ENCODE results near the gene CRYGB. TPM values are rescaled to one million over a fixed set of nuclear protein-coding genes. Genes with fewer than 3 reads are reported as not detected.

Gene CRYGB
- total and polyA plus RNA-seq, 2 of the 13 experiments (the other 11 are each of a cell fraction or from before 2014, with no cell fraction given), result not detected

DNA sequence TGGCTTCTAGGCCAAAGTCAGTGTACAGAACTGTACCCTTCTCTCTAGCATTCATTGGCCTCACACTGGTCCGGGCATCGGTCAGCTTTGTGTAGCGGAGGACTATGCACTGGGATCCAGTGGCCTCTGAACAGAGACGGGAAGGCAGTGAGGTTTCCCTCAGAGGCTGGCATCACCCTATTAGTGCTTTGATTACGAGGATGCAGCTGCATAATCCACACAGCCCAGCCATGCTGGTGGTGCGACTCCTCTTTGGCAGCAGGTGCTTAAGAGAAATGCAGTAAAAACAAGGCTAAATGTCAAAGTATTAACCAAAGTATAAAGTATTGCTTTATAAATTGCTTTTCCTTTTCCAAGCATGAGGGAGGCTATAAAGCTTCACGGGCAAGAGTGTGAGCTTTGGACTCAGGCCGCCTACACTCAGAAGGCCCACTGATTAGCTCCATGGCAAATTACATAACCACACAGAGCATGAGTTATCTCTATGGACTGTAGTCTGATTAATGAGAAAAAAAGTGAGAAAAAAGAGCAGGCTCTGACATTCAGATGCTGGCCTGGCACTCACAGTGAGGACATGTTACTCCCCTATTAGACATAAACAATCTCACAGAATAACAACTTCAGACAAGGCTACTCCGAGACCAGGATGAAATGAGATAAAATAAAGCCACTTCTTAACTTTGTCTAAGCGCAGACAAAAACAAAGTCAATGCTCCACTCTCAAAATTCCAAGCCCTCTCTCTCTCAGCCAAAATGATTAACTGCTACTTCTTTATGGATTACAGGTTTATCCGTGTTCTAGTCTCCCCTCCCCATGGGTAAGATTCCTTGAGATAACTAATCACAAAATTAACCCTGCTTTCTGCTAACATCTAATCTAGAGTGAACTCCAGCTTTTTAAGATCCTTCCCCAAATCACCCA, 9.9 kb downstream of the CRYGB start (continued):
- TF ChIP-seq, protein P1, sequence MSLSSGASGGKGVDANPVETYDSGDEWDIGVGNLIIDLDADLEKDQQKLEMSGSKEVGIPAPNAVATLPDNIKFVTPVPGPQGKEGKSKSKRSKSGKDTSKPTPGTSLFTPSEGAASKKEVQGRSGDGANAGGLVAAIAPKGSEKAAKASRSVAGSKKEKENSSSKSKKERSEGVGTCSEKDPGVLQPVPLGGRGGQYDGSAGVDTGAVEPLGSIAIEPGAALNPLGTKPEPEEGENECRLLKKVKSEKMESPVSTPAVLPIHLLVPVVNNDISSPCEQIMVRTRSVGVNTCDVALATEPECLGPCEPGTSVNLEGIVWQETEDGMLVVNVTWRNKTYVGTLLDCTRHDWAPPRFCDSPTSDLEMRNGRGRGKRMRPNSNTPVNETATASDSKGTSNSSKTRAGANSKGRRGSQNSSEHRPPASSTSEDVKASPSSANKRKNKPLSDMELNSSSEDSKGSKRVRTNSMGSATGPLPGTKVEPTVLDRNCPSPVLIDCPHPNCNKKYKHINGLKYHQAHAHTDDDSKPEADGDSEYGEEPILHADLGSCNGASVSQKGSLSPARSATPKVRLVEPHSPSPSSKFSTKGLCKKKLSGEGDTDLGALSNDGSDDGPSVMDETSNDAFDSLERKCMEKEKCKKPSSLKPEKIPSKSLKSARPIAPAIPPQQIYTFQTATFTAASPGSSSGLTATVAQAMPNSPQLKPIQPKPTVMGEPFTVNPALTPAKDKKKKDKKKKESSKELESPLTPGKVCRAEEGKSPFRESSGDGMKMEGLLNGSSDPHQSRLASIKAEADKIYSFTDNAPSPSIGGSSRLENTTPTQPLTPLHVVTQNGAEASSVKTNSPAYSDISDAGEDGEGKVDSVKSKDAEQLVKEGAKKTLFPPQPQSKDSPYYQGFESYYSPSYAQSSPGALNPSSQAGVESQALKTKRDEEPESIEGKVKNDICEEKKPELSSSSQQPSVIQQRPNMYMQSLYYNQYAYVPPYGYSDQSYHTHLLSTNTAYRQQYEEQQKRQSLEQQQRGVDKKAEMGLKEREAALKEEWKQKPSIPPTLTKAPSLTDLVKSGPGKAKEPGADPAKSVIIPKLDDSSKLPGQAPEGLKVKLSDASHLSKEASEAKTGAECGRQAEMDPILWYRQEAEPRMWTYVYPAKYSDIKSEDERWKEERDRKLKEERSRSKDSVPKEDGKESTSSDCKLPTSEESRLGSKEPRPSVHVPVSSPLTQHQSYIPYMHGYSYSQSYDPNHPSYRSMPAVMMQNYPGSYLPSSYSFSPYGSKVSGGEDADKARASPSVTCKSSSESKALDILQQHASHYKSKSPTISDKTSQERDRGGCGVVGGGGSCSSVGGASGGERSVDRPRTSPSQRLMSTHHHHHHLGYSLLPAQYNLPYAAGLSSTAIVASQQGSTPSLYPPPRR (CRISPR knock-in tag; IDR thresholded peaks at IDR 0.05; ENCODE audit: borderline replicate concordance), result no peak
- TF ChIP-seq RFX1 (IDR thresholded peaks at IDR 0.05), result no peak
- TF ChIP-seq RFX5 (IDR thresholded peaks at IDR 0.05; ENCODE audit: low read depth, low read length), result no peak
- no peak for TF ChIP-seq ZNF496 (CRISPR knock-in tag; IDR thresholded peaks at IDR 0.05; ENCODE audit: insufficient replicate concordance)
- TF ChIP-seq SOX13 (IDR thresholded peaks at IDR 0.05), result no peak
- TF ChIP-seq SOX13 (CRISPR knock-in tag; conservative IDR thresholded peaks at IDR 0.05 in 1 of 2, IDR thresholded peaks at IDR 0.05 in 1 of 2), result peak in 1 of 2 experiments; percentile 70; a peak in 2 of 4 replicates
- TF ChIP-seq ZNF292 (CRISPR knock-in tag; IDR thresholded peaks at IDR 0.05; ENCODE audit: borderline replicate concordance, low read depth), result peak; percentile 68; the same call in 1 of the 2 replicates
- no peak for TF ChIP-seq ZFP82 (CRISPR knock-in tag; IDR thresholded peaks at IDR 0.05; ENCODE audit: borderline replicate concordance)
- TF ChIP-seq ZNF121 (CRISPR knock-in tag; IDR thresholded peaks at IDR 0.05), result 0 out of 2 replicates have a peak, but pooled peaks have one; percentile 13
- TF ChIP-seq ZNF772 (CRISPR knock-in tag; IDR thresholded peaks at IDR 0.05), result peak; percentile 60; the same call in 1 of the 2 replicates
- TF ChIP-seq, protein P2, sequence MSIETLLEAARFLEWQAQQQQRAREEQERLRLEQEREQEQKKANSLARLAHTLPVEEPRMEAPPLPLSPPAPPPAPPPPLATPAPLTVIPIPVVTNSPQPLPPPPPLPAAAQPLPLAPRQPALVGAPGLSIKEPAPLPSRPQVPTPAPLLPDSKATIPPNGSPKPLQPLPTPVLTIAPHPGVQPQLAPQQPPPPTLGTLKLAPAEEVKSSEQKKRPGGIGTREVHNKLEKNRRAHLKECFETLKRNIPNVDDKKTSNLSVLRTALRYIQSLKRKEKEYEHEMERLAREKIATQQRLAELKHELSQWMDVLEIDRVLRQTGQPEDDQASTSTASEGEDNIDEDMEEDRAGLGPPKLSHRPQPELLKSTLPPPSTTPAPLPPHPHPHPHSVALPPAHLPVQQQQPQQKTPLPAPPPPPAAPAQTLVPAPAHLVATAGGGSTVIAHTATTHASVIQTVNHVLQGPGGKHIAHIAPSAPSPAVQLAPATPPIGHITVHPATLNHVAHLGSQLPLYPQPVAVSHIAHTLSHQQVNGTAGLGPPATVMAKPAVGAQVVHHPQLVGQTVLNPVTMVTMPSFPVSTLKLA (IDR thresholded peaks at IDR 0.05), result no peak
- TF ChIP-seq, protein P3, sequence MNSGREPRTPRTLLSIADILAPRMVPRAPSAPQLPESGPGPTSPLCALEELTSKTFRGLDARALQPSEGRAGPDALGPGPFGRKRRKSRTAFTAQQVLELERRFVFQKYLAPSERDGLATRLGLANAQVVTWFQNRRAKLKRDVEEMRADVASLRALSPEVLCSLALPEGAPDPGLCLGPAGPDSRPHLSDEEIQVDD (CRISPR knock-in tag; IDR thresholded peaks at IDR 0.05; ENCODE audit: borderline replicate concordance), result no peak
- TF ChIP-seq ZSCAN22 (CRISPR knock-in tag; IDR thresholded peaks at IDR 0.05), result no peak

Data from HepG2 (cell line).